HG03108 (cell line): ENCODE results near the gene DUSP8.

ENCODE experiments used
- ATAC-seq: cut with Tn5 transposase; IDR thresholded peaks from one replicate; pipeline ENCODE4 v1.9.1; 2021; ENCODE audit warnings: moderate library complexity; ENCODE audit not compliant: unreplicated experiment

The DUSP8 gene

DNA sequence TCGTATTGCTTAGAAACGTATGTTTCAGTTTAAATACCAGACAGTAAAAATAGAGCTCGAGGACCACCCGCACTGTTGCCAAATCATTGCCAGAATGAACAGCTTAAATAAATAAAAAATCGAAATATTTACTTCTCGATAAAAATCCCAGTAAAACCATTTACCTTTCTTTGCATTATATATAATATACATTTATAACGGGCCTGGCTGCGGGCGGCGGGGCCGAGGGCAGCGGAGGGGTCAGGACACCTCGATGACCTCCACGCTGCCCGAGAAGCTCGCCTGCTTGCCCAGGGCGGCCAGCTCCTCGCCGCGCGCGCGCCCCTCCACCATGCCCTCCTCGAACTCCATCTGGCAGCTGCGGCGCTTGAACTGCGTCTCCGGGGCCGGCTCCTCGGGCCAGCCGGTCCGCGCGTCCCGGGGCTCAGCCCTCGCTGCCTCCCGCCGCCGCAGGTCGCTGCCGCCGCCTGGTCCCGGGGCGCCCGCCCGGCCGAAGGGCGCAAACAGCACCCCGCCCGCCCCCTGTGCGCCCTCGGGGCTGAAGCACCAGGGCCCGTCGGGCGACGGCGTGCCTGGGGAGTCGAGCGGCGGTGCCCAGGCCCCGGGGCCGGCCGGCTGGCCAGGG is 15.7 kb downstream of the DUSP8 start:
- no peak for ATAC-seq

DNA sequence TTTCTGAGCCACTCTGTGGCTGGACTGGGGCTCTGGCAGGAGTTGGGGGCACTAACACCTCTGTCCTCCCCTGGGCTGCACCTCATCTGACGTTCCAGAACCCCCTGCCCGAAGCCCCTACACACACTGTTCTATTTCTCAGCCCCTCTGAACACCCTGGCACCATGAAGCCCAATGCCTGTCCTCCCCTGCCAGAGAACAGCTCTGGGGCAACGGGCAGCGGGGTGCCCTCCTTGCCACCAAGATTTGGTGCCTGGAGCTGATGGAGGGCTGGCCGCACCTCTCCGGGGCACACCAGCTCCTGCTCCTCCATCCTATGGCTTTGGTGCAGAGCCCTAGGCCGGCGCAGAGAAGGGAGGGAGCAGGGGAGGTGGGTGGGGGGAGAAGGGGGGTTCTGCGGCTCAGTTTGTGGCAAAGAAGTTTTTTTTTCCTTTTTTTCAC is 16.3 kb downstream of the DUSP8 start:
- no peak for ATAC-seq

DNA sequence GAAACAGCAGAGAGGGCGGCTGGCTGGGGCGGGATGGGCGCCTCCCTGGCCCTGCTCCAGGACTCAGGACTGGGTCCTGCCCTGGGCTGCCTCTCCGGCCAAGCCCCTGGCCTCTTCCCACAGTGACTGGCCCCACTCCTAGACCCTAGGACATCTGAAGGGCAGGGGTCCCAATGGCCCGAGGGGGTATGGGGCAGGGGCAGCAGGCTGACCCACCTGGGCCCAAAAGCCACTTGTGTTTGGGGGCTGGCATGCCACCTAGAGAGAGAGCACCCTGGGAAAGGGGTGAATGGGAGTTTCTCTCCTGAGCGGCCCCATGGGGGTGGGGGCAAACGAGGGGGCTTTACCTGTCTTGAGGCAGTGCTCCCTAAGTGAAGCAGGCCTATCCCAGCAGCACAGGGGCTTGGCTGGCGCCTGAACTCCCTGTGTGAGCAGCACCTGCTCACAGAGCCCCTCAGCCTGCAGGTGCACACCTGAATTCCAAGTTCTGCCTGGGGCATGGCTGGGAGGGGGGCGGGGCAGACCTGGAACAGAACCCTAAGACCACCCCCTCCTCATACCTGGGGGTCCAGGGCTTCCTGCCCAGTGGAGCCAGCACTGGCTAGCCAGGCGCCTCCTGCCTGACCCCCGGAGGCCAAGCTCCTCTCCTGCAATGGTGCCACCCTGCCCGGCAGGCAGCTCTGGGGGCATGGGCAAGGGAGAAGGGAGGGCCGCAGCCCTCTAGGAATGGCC is 16.9 kb downstream of the DUSP8 start:
- ATAC-seq = no peak

DNA sequence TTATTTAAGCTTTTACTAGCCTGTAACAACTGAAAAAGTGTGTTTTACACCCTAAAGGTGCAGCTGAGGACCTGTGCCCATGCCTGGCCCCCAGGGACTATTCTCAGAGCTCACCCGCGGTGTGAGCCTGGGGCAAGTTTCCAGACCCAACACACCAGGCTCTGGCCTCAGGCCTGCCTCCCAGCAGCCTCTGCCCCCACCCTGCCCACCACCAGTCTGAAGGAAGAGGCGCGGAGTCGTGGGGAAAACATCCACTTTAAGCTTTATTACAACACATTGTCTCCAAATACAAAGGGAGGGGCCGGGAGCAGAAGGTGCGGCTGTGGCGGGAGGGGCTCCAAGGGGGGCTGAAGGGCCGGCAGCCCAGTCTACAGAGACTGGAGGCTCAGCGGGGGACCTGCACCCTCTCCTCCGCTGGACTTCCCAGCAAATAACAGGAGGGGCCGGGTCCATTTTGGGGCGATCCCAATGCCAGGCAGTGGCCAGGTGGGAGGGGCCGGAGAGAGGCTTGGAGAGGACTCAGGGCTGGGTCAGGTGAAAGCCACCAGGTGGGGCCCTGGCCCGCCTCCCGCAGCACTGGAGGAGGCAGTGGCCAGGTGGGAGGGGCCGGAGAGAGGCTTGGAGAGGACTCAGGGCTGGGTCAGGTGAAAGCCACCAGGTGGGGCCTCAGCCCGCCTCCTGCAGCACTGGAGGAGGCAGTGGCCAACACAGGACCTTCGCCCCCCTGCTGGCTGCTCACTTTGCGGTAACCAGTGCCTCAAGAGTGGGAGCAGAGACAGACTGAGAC is 18.1 kb downstream of the DUSP8 start:
- no peak for ATAC-seq

DNA sequence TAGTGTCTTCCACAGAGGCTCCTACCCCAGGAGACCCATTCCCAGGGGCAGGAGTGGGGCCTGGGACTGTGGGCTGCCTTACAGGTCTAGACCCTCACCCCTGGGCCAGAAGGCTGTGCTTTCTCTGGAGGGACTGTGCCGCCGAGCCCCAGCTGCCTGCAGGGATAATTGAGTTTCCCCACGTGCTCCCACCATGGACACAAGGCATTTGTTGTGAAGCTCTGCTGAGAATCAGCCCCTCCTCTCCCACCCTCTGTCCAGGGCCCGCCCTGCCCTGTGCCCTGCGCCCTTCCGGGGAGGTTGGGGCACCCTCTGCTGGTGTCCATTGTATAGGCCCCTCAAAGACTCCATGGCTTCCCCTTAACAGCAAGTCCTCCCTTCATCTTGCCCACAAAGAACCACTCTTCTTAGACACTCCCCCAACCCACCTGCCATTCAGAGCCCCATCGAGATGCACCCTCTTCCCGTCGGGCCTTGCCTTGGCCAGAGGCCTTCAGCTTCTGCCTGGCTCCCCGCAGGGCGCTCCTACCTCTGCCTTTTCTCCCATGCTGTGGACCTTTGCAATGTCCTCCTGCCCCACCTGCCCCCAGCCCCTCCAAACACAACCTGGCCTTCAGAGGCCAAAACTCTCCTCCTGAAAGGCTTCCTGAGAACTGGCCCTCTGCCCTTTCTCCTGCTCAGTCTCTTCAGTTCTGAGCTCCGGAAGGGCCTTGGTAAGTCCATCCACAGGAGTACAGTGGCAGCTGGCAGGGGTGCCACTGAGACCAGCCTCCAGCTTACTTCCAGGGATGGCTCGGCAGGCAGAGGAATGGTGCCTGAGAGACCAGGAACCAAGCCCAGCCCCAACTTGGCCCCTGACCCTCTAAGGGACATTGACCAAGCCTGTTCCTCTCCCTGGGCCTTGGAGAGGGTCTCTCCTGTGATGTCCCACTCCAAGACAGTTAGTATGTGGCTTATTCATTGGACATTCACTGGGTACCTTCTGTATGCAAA is 22.4 kb downstream of the DUSP8 start:
- ATAC-seq = no peak

- no peak for ATAC-seq
These were observed 23.6 kb downstream of the DUSP8 start for GRCh38 chr11:1548221-1549070.

- ATAC-seq = no peak
These were observed 24.5 kb downstream of the DUSP8 start for GRCh38 chr11:1547467-1548098.

DNA sequence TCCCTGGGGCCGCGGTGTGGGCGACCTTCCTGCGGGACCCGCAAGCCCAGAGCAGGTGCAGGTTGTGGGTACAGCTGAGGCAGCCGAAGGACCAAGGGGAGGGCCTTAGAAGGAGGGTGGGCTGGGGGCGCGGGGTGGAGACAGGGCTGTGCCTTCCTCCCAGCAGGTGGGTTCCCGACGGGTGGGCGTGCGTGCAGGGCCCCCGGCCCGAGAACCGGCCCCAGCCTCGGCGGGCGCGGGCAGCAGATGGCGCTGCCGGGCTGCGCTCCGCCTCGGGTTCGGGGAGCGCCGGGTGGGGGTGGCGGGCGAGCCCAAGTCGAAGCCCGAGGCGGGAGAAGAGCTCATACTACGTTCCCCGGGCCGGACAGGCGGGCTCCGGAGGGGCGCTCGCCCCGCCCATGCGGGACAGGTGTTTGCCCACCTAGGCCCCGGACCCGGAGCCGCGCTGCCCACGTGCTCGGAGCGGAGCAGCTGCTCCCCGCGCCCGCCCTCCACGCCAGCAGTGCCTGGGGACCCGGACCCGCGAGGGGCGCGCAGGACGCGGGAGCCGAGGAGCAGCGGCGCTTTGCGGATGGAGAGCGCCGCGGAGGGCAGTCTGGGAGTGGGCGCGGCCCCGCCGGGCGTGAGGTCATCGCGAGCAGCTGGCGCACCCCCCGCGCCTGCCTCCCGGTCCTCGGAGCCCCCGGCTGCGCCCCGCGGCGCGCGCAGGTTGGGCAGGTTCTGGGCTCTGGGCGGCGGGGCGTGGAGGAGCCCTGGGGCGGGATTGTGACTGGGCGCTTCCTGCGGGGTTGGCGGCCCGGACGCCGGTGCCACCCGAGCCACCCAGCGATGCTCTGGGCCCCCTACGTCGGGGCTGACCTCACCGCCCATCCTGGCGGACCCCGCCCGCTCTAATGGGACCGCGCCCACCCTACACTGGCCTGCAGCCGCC is 25.3 kb downstream of the DUSP8 start:
- ATAC-seq = no peak

- ATAC-seq = no peak
These were observed 26.0 kb downstream of the DUSP8 start for GRCh38 chr11:1546077-1546535.

DNA sequence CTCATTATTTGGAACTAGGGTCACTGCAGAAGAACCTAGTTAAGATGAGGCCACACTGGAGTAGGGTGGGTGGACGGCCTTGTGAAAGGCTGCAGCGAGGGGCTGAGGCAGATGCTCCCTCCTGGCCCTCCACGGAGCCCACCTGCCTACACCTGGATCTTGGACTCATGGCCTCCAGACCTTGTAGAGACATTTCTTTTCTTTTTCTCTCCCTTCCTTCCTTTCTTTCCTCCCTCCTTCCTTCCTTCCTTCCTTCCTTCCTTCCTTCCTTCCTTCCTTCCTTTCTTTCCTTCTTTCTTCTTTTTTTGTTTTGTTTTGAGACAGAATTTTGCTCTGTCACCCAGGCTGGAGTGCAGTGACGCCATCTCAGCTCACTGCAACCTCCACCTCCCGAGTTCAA is 26.6 kb downstream of the DUSP8 start:
- ATAC-seq = no peak

DNA sequence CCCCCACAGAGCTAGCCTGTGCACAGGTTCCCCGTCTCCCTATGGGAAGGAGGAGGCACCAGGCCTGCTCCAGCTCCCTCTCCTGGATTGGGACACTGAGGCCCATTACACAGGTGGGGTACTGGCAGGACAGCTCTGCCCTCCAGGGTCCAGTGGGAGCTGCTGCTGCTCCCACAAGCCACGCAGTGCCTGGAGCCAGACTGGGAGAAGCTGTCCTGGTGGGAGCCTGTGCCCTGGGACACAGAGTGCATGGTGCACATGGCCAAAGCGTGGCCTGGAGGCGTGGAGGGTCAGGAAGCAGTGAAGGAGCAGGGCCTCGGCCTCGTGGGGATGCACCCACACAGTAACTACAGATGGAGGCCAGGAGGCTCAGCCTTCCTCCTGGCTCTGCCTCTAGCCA is 27.5 kb downstream of the DUSP8 start:
- no peak for ATAC-seq

- no peak for ATAC-seq
These were observed 28.3 kb downstream of the DUSP8 start for GRCh38 chr11:1543606-1544263.

- ATAC-seq = no peak
These were observed 29.8 kb downstream of the DUSP8 start for GRCh38 chr11:1542267-1542666.

DNA sequence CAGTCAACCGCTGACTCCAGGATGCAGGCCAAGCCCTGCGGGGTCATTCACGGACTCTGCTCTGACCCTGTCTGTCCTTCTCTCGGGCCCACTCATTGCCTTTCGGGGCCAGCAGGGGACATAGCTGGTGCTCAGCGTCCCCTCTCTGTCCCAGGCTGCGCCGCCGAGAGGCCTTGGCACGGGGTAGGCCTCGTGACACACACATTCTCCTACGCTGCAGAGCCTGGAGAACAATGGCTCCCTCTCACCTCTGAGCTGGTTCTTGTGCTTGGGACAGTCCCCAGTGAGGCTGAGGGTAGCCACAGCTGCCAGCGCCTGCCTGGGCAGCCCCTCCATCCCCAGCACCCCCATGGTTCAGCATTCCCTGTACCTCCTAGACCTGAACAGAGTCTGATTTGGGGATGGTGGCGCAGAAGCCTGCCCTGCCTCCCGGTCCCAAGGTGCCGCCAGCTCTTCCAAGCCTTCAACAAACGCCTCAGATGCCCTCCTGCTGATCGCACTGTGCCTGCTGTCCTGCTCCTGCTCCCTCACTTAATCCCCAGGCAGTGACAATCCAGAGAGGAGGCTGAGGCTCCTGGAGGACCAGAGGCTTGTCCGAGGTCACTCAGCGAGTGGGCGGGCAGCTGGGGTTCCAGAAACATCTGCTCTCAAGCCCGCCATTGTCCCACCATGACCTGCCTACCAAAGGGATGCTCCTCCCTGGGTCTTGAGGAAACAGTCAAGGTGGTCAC is 30.4 kb downstream of the DUSP8 start:
- ATAC-seq = no peak

- no peak for ATAC-seq
These were observed 32.0 kb downstream of the DUSP8 start for GRCh38 chr11:1540074-1540473.

DNA sequence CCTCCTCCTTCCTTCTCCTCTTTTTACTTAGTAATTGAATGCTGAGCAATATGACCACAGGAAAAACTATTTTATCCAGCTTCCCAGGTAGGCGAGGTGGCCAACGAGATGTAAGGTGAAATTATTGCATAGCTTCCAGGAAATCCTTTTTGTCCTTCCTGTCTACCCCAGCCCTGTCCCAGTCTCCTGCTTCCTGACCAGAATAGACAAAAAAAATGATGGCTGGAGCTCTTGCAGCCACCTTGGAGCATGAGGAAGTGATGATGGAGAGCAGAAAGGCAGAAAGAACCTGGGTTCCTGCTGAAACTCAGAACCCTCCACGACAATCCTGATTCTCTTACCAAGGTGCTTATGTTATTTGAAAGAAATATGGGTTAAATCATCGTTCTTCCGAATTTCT is 33.9 kb downstream of the DUSP8 start:
- ATAC-seq = no peak
